GM18909 (cell line): Measurements from ENCODE around the gene RAI1.
A peak's percentile ranks its signal among the peaks of the same experiment; 100 is the strongest.
"Not testable (repeated sequence)": the region's sequence is repeated elsewhere in the genome, so short reads cannot be mapped to it uniquely, and the experiment has no call there.

ENCODE experiments used
- ATAC-seq: cut with Tn5 transposase; IDR thresholded peaks from one replicate; pipeline ENCODE4 v1.9.1; 2021; ENCODE audit warnings: mild to moderate bottlenecking; ENCODE audit not compliant: unreplicated experiment, poor library complexity

Gene RAI1

DNA sequence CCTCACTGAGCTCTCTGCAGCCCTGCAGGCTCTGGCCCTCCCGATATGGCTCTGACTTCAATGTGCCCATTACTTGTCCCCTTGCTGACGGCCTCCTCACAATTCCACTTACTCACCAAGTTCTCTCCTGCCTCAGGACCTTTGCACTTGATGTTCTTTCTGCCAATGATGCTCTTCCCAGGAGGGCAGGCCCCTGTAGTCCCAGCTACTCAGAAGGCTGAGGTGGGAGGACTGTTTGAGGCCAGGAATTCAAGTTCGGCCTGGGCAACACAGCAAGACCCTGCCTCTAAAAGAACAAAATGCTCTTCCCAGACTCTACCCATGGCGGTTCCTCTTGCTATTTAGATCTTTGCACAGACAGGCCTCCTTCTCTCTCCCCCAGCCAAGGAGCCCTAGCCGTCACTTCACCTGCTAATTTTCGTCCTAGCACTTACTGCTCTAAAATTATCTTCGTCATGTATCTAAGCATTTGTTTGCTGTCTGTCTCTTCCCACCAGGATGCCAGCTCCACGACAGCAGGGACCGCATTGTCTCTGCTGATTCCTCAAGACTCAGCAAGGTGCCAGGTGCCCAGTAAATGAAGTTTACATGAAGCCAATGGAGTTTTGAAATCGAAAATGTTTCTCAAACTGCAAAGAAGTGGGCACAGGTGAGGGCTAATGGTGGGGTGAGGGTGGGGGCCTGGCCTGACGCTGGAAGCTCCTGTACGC, 626 bp upstream of the RAI1 start:
- no peak for ATAC-seq

- peak; percentile 22 for ATAC-seq
Measured at GRCh38 chr17:17681744-17682292, 560 bp downstream of the RAI1 start.

- peak; percentile 51 for ATAC-seq
Measured at GRCh38 chr17:17682293-17682736, 1.1 kb downstream of the RAI1 start.

GRCh38 chr17:17682737-17683680, 1.8 kb downstream of the RAI1 start:
- ATAC-seq, result peak; percentile 20

GRCh38 chr17:17683710-17684365, 2.6 kb downstream of the RAI1 start:
- ATAC-seq, result no peak

- ATAC-seq, result no peak
Measured at GRCh38 chr17:17684906-17685774, 3.9 kb downstream of the RAI1 start.

GRCh38 chr17:17685775-17686291, 4.6 kb downstream of the RAI1 start:
- ATAC-seq, result no peak

GRCh38 chr17:17689312-17689711, 8.1 kb downstream of the RAI1 start:
- no peak for ATAC-seq

- ATAC-seq, result not testable (repeated sequence)
Measured at GRCh38 chr17:17690233-17690632, 9.0 kb downstream of the RAI1 start.

- no peak for ATAC-seq
Measured at GRCh38 chr17:17691468-17692263, 10.4 kb downstream of the RAI1 start.

DNA sequence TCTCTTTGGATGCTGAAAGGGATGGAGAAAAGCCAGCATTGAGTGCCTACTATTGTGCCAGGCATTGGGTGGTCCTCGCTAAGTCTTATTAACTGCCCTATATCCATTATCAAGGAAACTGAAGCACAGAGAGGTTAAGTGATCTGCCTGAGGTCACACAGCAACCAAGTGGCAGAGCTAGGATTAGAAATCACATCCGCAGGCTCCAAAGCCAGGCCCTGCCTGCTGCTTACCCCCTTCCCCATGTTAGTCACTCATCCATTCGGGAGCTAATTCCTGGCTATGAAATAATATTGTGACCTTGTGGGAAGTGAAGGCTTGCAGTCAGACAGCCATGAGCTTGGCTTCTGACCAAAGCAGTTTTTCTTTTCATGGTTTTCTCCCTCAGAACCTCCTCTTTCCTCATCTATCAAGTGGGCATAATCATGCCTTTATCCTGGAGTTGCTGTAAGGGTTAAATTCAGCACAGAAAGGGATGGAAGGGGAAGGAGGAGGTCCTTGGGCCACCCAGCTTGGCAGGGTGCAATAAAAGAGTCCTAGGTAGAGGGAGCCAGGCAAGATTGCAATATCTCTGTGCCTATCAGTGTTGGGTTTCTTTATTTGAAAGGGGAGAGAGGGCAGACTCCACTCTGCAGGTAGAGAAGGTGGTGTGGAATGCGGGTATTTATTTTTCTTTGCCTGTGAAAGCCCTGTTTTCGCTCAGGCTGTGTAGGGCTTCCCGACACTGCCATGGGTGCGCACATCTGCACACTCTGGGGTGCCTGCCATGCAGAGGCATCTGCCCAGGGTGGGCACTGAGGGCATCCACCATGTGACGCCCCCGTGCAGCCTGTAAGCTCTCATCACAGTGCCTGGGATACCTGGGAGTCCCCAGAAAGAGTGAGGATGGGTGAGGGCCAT, 11.3 kb downstream of the RAI1 start:
- no peak for ATAC-seq

DNA sequence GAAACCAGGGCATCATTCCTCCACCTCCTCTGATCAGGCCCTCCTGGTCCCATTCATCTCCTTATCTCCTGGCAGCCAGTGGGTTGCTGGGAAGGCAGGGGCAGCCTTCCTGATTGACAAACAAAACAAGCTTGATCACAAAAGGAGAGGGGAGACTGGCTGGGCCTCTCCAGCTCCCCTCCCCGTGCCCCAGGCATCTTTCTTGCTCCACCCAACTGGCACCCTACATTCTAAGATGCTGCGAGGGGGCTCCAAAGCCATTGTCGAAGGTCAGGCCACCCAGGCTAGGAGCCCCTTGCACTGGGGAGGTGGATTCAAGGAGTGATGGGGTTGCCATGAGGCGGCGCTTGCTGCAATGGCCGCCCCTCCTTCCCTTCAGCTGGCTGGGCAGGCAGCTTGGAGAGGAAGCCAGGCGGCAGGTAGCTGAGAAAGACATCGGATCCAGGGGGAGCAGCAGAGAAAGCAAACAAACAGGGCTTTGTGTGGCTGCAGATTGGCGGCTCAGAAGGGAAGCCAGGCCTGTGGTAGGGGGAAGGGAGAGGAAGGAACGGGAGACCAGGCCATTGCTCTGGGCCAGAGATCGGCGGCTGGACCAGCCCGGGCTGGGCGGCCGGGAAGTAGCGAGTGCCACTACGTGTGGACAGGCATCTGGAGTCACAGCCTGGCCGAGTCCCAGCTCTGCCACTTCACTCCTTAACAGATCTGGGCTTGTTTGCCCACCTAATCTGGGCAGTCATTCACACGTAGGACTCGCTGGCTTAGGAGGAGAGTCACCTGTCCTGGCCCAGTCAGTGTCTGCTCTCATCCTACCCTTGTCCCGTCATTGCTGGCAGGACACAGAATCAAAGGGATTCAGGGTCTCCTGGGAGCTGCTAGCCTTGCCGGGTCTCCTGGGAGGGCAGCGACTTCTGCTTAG, 12.3 kb downstream of the RAI1 start:
- peak; percentile 1 for ATAC-seq

DNA sequence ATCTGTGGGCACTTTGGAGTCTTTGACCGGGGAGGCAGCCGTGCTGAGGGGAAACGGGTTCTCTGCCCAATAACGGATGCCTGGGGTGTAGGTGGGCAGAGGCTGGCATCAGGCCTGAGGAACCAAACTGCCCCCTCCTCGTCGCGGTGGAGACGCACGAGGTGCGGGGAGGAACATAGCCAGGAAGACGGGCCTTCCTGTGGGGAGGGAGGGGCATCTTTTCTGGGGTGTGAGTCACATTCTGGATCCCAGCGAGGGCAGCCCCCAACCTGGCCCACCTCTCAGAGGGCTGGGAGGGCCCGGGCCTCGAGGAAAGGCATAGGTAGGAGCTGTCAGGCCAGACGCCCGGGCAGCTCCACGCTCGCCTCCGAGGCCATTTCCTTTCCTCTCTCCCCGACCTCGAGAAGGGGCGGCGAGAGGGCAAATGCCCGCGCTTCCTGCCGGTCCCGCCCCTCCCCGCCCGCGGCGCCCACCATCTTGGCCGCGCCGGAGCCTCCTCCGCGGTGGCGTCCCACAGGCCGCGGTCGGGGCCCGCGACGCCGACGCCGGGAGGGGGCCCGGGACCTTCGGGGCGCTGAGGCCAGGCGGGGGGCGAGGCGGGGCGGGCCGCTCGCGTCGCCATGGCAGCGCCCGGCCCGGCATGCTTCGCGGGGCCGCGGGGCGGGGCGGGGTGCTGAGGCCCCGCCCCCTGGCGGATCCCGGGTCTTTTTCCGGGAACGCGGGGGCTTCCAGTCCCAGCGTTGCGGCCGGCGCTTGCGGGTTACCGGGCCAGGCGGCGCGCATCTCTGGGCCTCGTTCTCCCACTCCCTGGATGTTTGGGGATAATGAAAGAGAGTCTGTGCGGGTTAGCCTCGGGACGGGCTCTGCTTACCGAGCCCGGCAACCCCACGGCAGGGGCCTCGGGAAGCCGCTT, 13.2 kb downstream of the RAI1 start:
- ATAC-seq, result peak; percentile 50

GRCh38 chr17:17696085-17696484, 14.8 kb downstream of the RAI1 start:
- ATAC-seq, result no peak

DNA sequence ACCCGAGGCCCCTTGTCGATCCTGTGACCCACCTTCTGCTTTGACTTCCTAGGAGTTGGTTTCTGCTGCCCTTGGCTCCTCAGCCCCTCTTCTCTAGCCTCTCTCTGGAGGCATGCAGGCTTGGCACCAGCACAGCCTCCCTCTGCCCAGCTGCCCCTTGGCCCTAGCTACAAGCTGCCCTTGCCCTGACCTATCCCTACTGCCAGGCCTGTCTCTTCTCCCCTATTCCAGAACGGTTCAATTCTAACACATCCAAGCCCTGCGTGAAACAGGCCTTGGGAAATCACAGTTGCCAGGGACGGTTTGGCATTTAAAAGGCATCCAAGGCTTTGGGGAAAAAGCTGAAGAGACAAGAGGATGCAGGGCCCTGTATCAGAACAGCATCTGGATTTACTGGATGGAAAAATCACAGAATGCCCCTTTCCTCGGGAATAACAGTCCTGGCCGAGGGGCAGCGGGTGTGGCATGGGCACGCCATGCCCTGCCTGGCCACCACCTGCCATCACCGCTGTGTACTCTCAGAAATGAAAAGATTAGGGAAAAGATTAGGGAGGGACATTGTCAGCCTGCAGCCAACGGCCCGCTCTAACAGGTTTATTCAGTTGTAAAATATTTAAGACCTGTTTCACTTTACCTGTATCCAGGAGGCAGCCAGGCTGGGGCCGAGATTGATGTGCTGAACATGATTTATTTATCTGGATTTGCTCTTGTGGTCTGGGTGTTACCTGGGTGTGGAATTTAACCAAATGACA, 15.8 kb downstream of the RAI1 start:
- no peak for ATAC-seq
